HCEC 1CT (cell line): ENCODE measurements around the gene ELAC2.

Experiments used
- DNase-seq: peaks from one replicate; pipeline ENCODE4 v3.0.0-alpha.2; 2017

Gene ELAC2

GRCh38 chr17:12947047-12947446, 70.8 kb downstream of the ELAC2 start:
- DNase-seq, result no peak
